ENCODE data around the gene GPM6B.

GPM6B gene

GRCh38 chrX:13816643-13817627, at the start of gene GPM6B:
TSS of gene GPM6B (minus strand) at chrX:13817093. CDS start at chrX:13816904, 189 bp downstream.
- DNase-seq, result no peak

- no peak for DNase-seq
These were observed 47.4 kb upstream of the GPM6B start for GRCh38 chrX:13864264-13864663.

- no peak for DNase-seq
These were observed 46.4 kb upstream of the GPM6B start for GRCh38 chrX:13863324-13863723.

- DNase-seq, result no peak
These were observed 42.8 kb upstream of the GPM6B start for GRCh38 chrX:13859724-13860123.

- no peak for DNase-seq
These were observed 40.9 kb upstream of the GPM6B start for GRCh38 chrX:13857804-13858203.

- DNase-seq, result no peak
These were observed 39.0 kb upstream of the GPM6B start for GRCh38 chrX:13855689-13856450.

GRCh38 chrX:13854003-13854402, 37.1 kb upstream of the GPM6B start:
- no peak for DNase-seq

- no peak for DNase-seq
These were observed 35.3 kb upstream of the GPM6B start for GRCh38 chrX:13852001-13852695.

GRCh38 chrX:13845721-13846378, 29.0 kb upstream of the GPM6B start:
- DNase-seq, result no peak

GRCh38 chrX:13843150-13843721, 26.3 kb upstream of the GPM6B start:
- DNase-seq, result no peak

- no peak for DNase-seq
These were observed 23.2 kb upstream of the GPM6B start for GRCh38 chrX:13840121-13840520.

- no peak for DNase-seq
These were observed 20.4 kb upstream of the GPM6B start for GRCh38 chrX:13837290-13837745.

- DNase-seq, result no peak
These were observed 19.7 kb upstream of the GPM6B start for GRCh38 chrX:13836575-13836974.

- no peak for DNase-seq
These were observed 18.9 kb upstream of the GPM6B start for GRCh38 chrX:13835825-13836224.

- DNase-seq, result no peak
These were observed 17.5 kb upstream of the GPM6B start for GRCh38 chrX:13834355-13834754.

- no peak for DNase-seq
These were observed 13.1 kb upstream of the GPM6B start for GRCh38 chrX:13829983-13830382.

GRCh38 chrX:13828392-13828791, 11.5 kb upstream of the GPM6B start:
- DNase-seq, result no peak

- no peak for DNase-seq
These were observed 10.6 kb upstream of the GPM6B start for GRCh38 chrX:13827298-13828090.

GRCh38 chrX:13826770-13827169, 9.9 kb upstream of the GPM6B start:
- DNase-seq, result no peak

GRCh38 chrX:13825178-13825762, 8.4 kb upstream of the GPM6B start:
- no peak for DNase-seq

- DNase-seq, result no peak
These were observed 7.9 kb upstream of the GPM6B start for GRCh38 chrX:13824746-13825145.
